H1 (cell line): ENCODE results near the gene CELSR1. TPM values are rescaled to one million over a fixed set of nuclear protein-coding genes. Genes with fewer than 3 reads are reported as not detected.

Experiments
- CTCF ChIA-PET: fragments of 300-600 bp; sonication (Branson Sonifier 250); formaldehyde crosslinking; loops from one replicate; lab custom pipeline; 2021; ENCODE audit not compliant: partially characterized antibody; lab: Charles Lee
- POLR2A ChIA-PET: fragments of 300-600 bp; sonication (Branson Sonifier 250); formaldehyde crosslinking; loops from one replicate; lab custom pipeline; 2021; ENCODE audit warnings: inconsistent platforms; ENCODE audit not compliant: partially characterized antibody; lab: Charles Lee
- DNase-seq, 2 experiments: peaks; one replicate each; pipeline versions ENCODE4 v3.0.0 to v3.0.0-alpha.2; 2010 to 2022; ENCODE audit warnings: low spot score in 2 of 2, low read depth in 1 of 2, mixed read lengths in 1 of 2
- FAIRE-seq: peaks from 2 replicates; lab custom pipeline; 2011; peaks lifted over from hg19 to GRCh38; lab: Jason Lieb, UNC
- H2AFZ ChIP-seq: 2 replicates; pipeline ENCODE4 v1.8.1; 2012; ENCODE audit warnings: low read length, inconsistent platforms
- H2AK5ac ChIP-seq: 2 replicates; pipeline ENCODE4 v1.6.1; 2013; ENCODE audit warnings: low read depth, low read length
- H2BK120ac ChIP-seq: replicated peaks from 2 replicates; pipeline ENCODE3; 2013; ENCODE audit warnings: low read depth, low read length, inconsistent platforms
- H2BK12ac ChIP-seq: 2 replicates; pipeline ENCODE4 v1.6.1; 2013; ENCODE audit warnings: low read depth, low read length
- H2BK15ac ChIP-seq: 2 replicates; pipeline ENCODE4 v1.6.1; 2013; ENCODE audit warnings: low read length
- H2BK20ac ChIP-seq: 2 replicates; pipeline ENCODE4 v1.6.1; 2013; ENCODE audit warnings: low read length
- H2BK5ac ChIP-seq: 2 replicates; pipeline ENCODE4 v1.6.1; 2013; ENCODE audit warnings: low read depth, low read length
- H3K14ac ChIP-seq: 2 replicates; pipeline ENCODE4 v1.6.1; 2013; ENCODE audit warnings: inconsistent platforms; ENCODE audit not compliant: insufficient read length
- H3K18ac ChIP-seq: 2 replicates; pipeline ENCODE4 v1.6.1; 2013; ENCODE audit warnings: low read length; ENCODE audit errors: extremely low read depth
- H3K23ac ChIP-seq: 2 replicates; pipeline ENCODE4 v1.6.1; 2013; ENCODE audit warnings: inconsistent platforms; ENCODE audit not compliant: insufficient read length
- H3K23me2 ChIP-seq: 2 replicates; pipeline ENCODE4 v1.6.1; 2013; ENCODE audit warnings: low read depth, low read length
- H3K27ac ChIP-seq: 2 replicates; pipeline ENCODE4 v1.6.1; 2011; ENCODE audit warnings: low read depth, low read length, inconsistent platforms
- H3K27me3 ChIP-seq, 4 experiments: replicated peaks in 1 of 4; 1 replicate in 1 of 4; 2 replicates in 3 of 4; pipeline versions ENCODE4 v1.6.1 to v1.8.1; 2011 to 2013; ENCODE audit warnings: low read length in 3 of 4, mild to moderate bottlenecking in 3 of 4, inconsistent platforms in 2 of 4, mixed read lengths in 2 of 4, moderate library complexity in 1 of 4; ENCODE audit not compliant: control insufficient read depth in 3 of 4, insufficient read depth in 3 of 4; ENCODE audit errors: extremely low read depth in 1 of 4
- H3K36me3 ChIP-seq, 4 experiments: 2 replicates each; pipeline versions ENCODE4 v1.6.1 to v1.8.1; 2011 to 2013; ENCODE audit warnings: mild to moderate bottlenecking in 4 of 4, low read length in 3 of 4, moderate library complexity in 2 of 4, control low read depth in 1 of 4, inconsistent platforms in 1 of 4; ENCODE audit not compliant: insufficient read depth in 4 of 4, control insufficient read depth in 2 of 4
- H3K4ac ChIP-seq: replicated peaks from 2 replicates; pipeline ENCODE3; 2013; ENCODE audit warnings: low read length, low read depth, mixed read lengths, inconsistent platforms; ENCODE audit not compliant: insufficient read length
- H3K4me1 ChIP-seq, 4 experiments: replicated peaks in 1 of 4; 1 replicate in 1 of 4; 2 replicates in 3 of 4; pipeline versions ENCODE4 v1.6.1 to v1.8.1; 2011 to 2013; ENCODE audit warnings: low read length in 3 of 4, inconsistent platforms in 2 of 4, mixed read lengths in 1 of 4; ENCODE audit not compliant: insufficient read depth in 4 of 4, control insufficient read depth in 3 of 4
- H3K4me2 ChIP-seq, 2 experiments: 2 replicates each; pipeline versions ENCODE4 v1.6.1 to v1.8.1; 2011 to 2013; ENCODE audit warnings: low read depth in 2 of 2, low read length in 2 of 2, control low read depth in 1 of 2, inconsistent platforms in 1 of 2, mild to moderate bottlenecking in 1 of 2; ENCODE audit not compliant: insufficient read depth in 1 of 2
- H3K4me3 ChIP-seq, 4 experiments: fragments of 200-600, 300-600 bp in 1 of 4; sonication (generic), shearing (Covaris generic), sonication (Bioruptor Twin) in 1 of 4; 2 replicates each; pipeline versions ENCODE4 v1.5.1 to v1.8.1; 2011 to 2016; ENCODE audit warnings: low read length in 4 of 4, low read depth in 3 of 4, control low read depth in 2 of 4, inconsistent platforms in 2 of 4, mild to moderate bottlenecking in 2 of 4, mixed read lengths in 1 of 4, moderate library complexity in 1 of 4; ENCODE audit not compliant: insufficient read depth in 2 of 4; ENCODE audit errors: extremely low read depth in 1 of 4
- H3K56ac ChIP-seq: replicated peaks from 2 replicates; pipeline ENCODE3; 2013; ENCODE audit warnings: low read depth, mild to moderate bottlenecking, mixed read lengths, low read length, inconsistent platforms; ENCODE audit not compliant: insufficient read length
- H3K79me1 ChIP-seq: 2 replicates; pipeline ENCODE4 v1.6.1; 2013; ENCODE audit warnings: low read depth, low read length, control low read depth
- H3K79me2 ChIP-seq, 2 experiments: 2 replicates each; pipeline versions ENCODE4 v1.6.1 to v1.8.1; 2012 to 2013; ENCODE audit warnings: low read length in 2 of 2, mild to moderate bottlenecking in 2 of 2, inconsistent platforms in 1 of 2; ENCODE audit not compliant: insufficient read depth in 2 of 2, control insufficient read depth in 1 of 2
- H3K9ac ChIP-seq, 4 experiments: replicated peaks in 1 of 4; 1 replicate in 1 of 4; 2 replicates in 3 of 4; pipeline versions ENCODE4 v1.6.1 to v1.8.1; 2011 to 2013; ENCODE audit warnings: low read depth in 3 of 4, low read length in 3 of 4, control low read depth in 2 of 4, mild to moderate bottlenecking in 2 of 4, moderate library complexity in 2 of 4, inconsistent platforms in 1 of 4; ENCODE audit errors: extremely low read depth in 1 of 4
- H3K9me3 ChIP-seq, 2 experiments: 2 replicates each; pipeline versions ENCODE4 v1.6.1 to v1.8.1; 2012 to 2013; ENCODE audit warnings: mild to moderate bottlenecking in 2 of 2, moderate library complexity in 2 of 2, control low read depth in 1 of 2, inconsistent platforms in 1 of 2, low read depth in 1 of 2, low read length in 1 of 2, mixed read lengths in 1 of 2; ENCODE audit not compliant: insufficient read depth in 2 of 2
- H4K20me1 ChIP-seq, 2 experiments: replicated peaks in 1 of 2; 2 replicates each; pipeline versions ENCODE3 to v1.8.1; 2011 to 2013; ENCODE audit warnings: inconsistent platforms in 2 of 2, low read length in 2 of 2, mild to moderate bottlenecking in 1 of 2; ENCODE audit not compliant: insufficient read depth in 2 of 2, control insufficient read depth in 1 of 2
- H4K5ac ChIP-seq: 2 replicates; pipeline ENCODE4 v1.6.1; 2013; ENCODE audit warnings: low read length, low read depth, mixed read lengths, inconsistent platforms; ENCODE audit not compliant: insufficient read length
- H4K8ac ChIP-seq: 2 replicates; pipeline ENCODE4 v1.8.0; 2013; ENCODE audit warnings: mild to moderate bottlenecking, moderate library complexity, low read length, inconsistent platforms; ENCODE audit not compliant: insufficient read depth; ENCODE audit errors: extremely low read depth
- H4K91ac ChIP-seq: replicated peaks from 2 replicates; pipeline ENCODE3; 2013; ENCODE audit warnings: low read length, mixed read lengths, inconsistent platforms; ENCODE audit not compliant: insufficient read length
- BACH1 ChIP-seq: IDR thresholded peaks from 2 replicates; pipeline ENCODE4 v1.6.1; 2012; ENCODE audit warnings: low read length, improper control_type of control experiment
- E2F6 ChIP-seq: IDR thresholded peaks from 2 replicates; pipeline ENCODE4 v1.6.1; 2012; ENCODE audit warnings: inconsistent platforms
- GTF2F1 ChIP-seq: IDR thresholded peaks from 2 replicates; pipeline ENCODE4 v1.6.1; 2012; ENCODE audit warnings: low read depth, low read length, improper control_type of control experiment, borderline replicate concordance
- JUND ChIP-seq: IDR thresholded peaks from 2 replicates; pipeline ENCODE4 v1.6.1; 2011; ENCODE audit warnings: mild to moderate bottlenecking, improper control_type of control experiment, low read length
- NRF1 ChIP-seq: IDR thresholded peaks from 2 replicates; pipeline ENCODE4 v1.6.1; 2011; ENCODE audit warnings: mild to moderate bottlenecking, low read depth, low read length, improper control_type of control experiment
- POLR2AphosphoS5 ChIP-seq: IDR thresholded peaks from 2 replicates; pipeline ENCODE4 v1.6.1; 2011; ENCODE audit warnings: low read depth, low read length
- POU5F1 ChIP-seq: IDR thresholded peaks from 2 replicates; pipeline ENCODE4 v1.6.1; 2011; ENCODE audit warnings: low read depth, mild to moderate bottlenecking, low read length, moderate library complexity
- RXRA ChIP-seq: IDR thresholded peaks from 2 replicates; pipeline ENCODE4 v1.6.1; 2011; ENCODE audit warnings: low read depth, mild to moderate bottlenecking, low read length, moderate library complexity; ENCODE audit not compliant: insufficient read depth
- TAF1 ChIP-seq: IDR thresholded peaks from 2 replicates; pipeline ENCODE4 v1.6.1; 2011; ENCODE audit warnings: mild to moderate bottlenecking, low read depth, low read length
- TEAD4 ChIP-seq: IDR thresholded peaks from 2 replicates; pipeline ENCODE4 v1.6.1; 2012; ENCODE audit warnings: low read depth, low read length, inconsistent platforms, mixed read lengths
- USF2 ChIP-seq: IDR thresholded peaks from 2 replicates; pipeline ENCODE4 v1.6.1; 2011; ENCODE audit warnings: low read length, improper control_type of control experiment
- YY1 ChIP-seq: IDR thresholded peaks from 2 replicates; pipeline ENCODE4 v1.6.1; 2011; ENCODE audit warnings: low read depth, mild to moderate bottlenecking, low read length
- WGBS, 2 experiments: shearing (Covaris generic) in 1 of 2; methylation state at CpG; one replicate each; pipeline versions ENCODE4 v1.1.6 to v1.1.7; 2013 to 2015; ENCODE audit warnings: low lambda C conversion rate in 2 of 2, mixed read lengths in 2 of 2, inconsistent platforms in 1 of 2, low coverage in 1 of 2, missing lambda C conversion rate in 1 of 2; ENCODE audit not compliant: insufficient replicate concordance in 2 of 2, insufficient coverage in 1 of 2, insufficient read length in 1 of 2; ENCODE audit errors: extremely low coverage in 1 of 2, missing lambda C conversion rate in 1 of 2; 5-methylcytosine and 5-hydroxymethylcytosine counted together
- polyA plus RNA-seq, 7 experiments: library from polyadenylated mRNA; depleted of rRNA in 3 of 7; stranded (reverse) in 5 of 7; unstranded in 2 of 7; fragments of >200 nt in 5 of 7; fragments of 200-250 nt in 2 of 7; gene quantifications; 1 replicate in 5 of 7; 2 replicates in 1 of 7; 4 replicates in 1 of 7; pipeline versions ENCODE4 v1.2.1 to v1.2.3, GENCODE V29; 2011 to 2013; ENCODE audit warnings: missing spikeins in 2 of 7, mixed read lengths in 2 of 7
- total RNA-seq: library from RNA; stranded (reverse); fragmentation: NEBNext Ultra II Directional; extraction: Animal tissue kit (Norgen Biotek cat#: 25700); gene quantifications from 2 replicates; pipeline ENCODE4 v1.2.1, GENCODE V29; 2021

Gene CELSR1
- total and polyA plus RNA-seq, 2 of the 8 experiments (the other 6 are each of a cell fraction or from before 2014, with no cell fraction given): 9.0 to 12.4 TPM

- no peak overlapping the region for H4K5ac ChIP-seq
- no peak overlapping the region for H2BK12ac ChIP-seq
- H2BK15ac ChIP-seq: no peak overlapping the region
- no peak overlapping the region for H2BK5ac ChIP-seq
- no peak overlapping the region for H3K23ac ChIP-seq
- H3K18ac ChIP-seq: no peak overlapping the region
- H3K23me2 ChIP-seq: peaks cover 9% of the 10 kb centered on the region; the same call in 1 of the 2 replicates
- H2BK120ac ChIP-seq: no peak overlapping the region
- H3K4me1 ChIP-seq: peaks cover 0 to 34% (median 22%) of the 10 kb centered on the region in 4 experiments; a peak in 6 of 7 replicates
- H3K9ac ChIP-seq: no peak overlapping the region
- no peak overlapping the region for H4K91ac ChIP-seq
- H3K9me3 ChIP-seq: no peaks in the 10 kb centered on the region
- FAIRE-seq (no peak), DNase-seq (no peak)
- H3K4me3 ChIP-seq: no peak overlapping the region
- no peaks in the 10 kb centered on the region for H3K36me3 ChIP-seq
- H3K4me2 ChIP-seq: no peak overlapping the region
- ChIA-PET POLR2A (interaction anchor here (1.5 kb wide), 1 partner anchor 180 kb away, joined by 3 read pairs; no protein-coding TSS in a partner anchor), CTCF (interaction anchor here (0.9 to 1.9 kb wide), 4 partner anchors 9 to 55 kb away, joined by 3 to 7 read pairs (median 4); no protein-coding TSS in a partner anchor)
- peaks cover 16% of the 10 kb centered on the region for H3K79me1 ChIP-seq
- 94% methylated on average over 11 of the region's 13 CpGs; no CpG with 5 or more reads in 1 of the 2 experiments for WGBS, 2 experiments
- H2AFZ ChIP-seq: no peak overlapping the region
- H4K8ac ChIP-seq: no peak overlapping the region
- peaks cover 0 to 11% (median 5%) of the 10 kb centered on the region in 4 experiments; a peak in 4 of 7 replicates for H3K27me3 ChIP-seq
- H4K20me1 ChIP-seq: peaks cover 1 to 21% of the 10 kb centered on the region in 2 experiments
- H3K4ac ChIP-seq: no peak overlapping the region
- no peak overlapping the region for H3K14ac ChIP-seq
- no peak overlapping the region for H3K27ac ChIP-seq
- no peak overlapping the region for H3K56ac ChIP-seq
- H2BK20ac ChIP-seq: no peak overlapping the region
- H3K79me2 ChIP-seq: peaks cover 0 to 6% of the 10 kb centered on the region in 2 experiments; a peak in 1 of 4 replicates
- no peak overlapping the region for H2AK5ac ChIP-seq
- TF ChIP-seq E2F6 (no peak), YY1 (no peak), USF2 (no peak), POLR2AphosphoS5 (no peak), TAF1 (no peak), RXRA (no peak), JUND (no peak), GTF2F1 (no peak), NRF1 (no peak), POU5F1 (no peak), BACH1 (no peak), TEAD4 (no peak)
Observed at GRCh38 chr22:46580940-46581537, 43.6 kb upstream of the CELSR1 start.
